ENCODE data around the gene RASL11B. TPM values are rescaled to one million over a fixed set of nuclear protein-coding genes. Genes with fewer than 3 reads are reported as not detected.

Gene RASL11B
- total and polyA plus RNA-seq, 2 experiments from 2014 or later = 7.6 to 8.9 TPM

- H3K4me1 ChIP-seq (ENCODE audit: insufficient read depth) = peaks cover 6% of the 10 kb centered on the region
- H4K20me1 ChIP-seq (ENCODE audit: insufficient read depth, poor library complexity, severe bottlenecking) = no peaks in the 10 kb centered on the region
- no peaks in the 10 kb centered on the region for H3K36me3 ChIP-seq (replicated peaks; ENCODE audit: insufficient read depth, low read depth)
- H3K27ac ChIP-seq = peak overlapping the region; percentile 42
- H3K4me2 ChIP-seq = peak overlapping the region; percentile 91
- WGBS (ENCODE audit: low lambda C conversion rate, missing lambda C conversion rate) = 38% methylated on average over 26 of the region's 26 CpGs
- TF ChIP-seq EZH2 (IDR thresholded peaks at IDR 0.05; ENCODE audit: borderline replicate concordance) (no peak), CTCF (IDR thresholded peaks at IDR 0.05; ENCODE audit: poor library complexity) (no peak), EZH2phosphoT487 (IDR thresholded peaks at IDR 0.05; ENCODE audit: low read depth, severe bottlenecking, unreplicated experiment) (no peak)
- no peaks in the 10 kb centered on the region for H3K27me3 ChIP-seq
- peak overlapping the region; percentile 72 for H2AFZ ChIP-seq
- H3K9me2 ChIP-seq (replicated peaks; ENCODE audit: insufficient read depth) = no peaks in the 10 kb centered on the region
- no peak for DNase-seq (ENCODE audit: low spot score)
- peaks cover 11% of the 10 kb centered on the region for H3K79me2 ChIP-seq
- H3K4me3 ChIP-seq = peak overlapping the region; percentile 64
- H3K9me3 ChIP-seq (ENCODE audit: low read depth) = no peaks in the 10 kb centered on the region
Observed at GRCh38 chr4:52861171-52861823, 820 bp upstream of the RASL11B start.

GRCh38 chr4:52862639-52863161 lies 583 bp downstream of the RASL11B start:
- peak overlapping the region; percentile 41 for H3K27ac ChIP-seq
- WGBS (ENCODE audit: low lambda C conversion rate, missing lambda C conversion rate) = 4% methylated on average over 22 of the region's 23 CpGs

GRCh38 chr4:52863324-52863723 lies 1.2 kb downstream of the RASL11B start:
- Histone ChIP-seq H3K4me3 (peak overlapping the region; percentile 64), H3K27ac (peak overlapping the region; percentile 41), H3K36me3 (replicated peaks; ENCODE audit: insufficient read depth, low read depth) (no peaks in the 10 kb centered on the region), H3K9me3 (ENCODE audit: low read depth) (no peaks in the 10 kb centered on the region), H3K4me1 (ENCODE audit: insufficient read depth) (peaks cover 11% of the 10 kb centered on the region), H4K20me1 (ENCODE audit: insufficient read depth, poor library complexity, severe bottlenecking) (no peaks in the 10 kb centered on the region), H3K79me2 (peaks cover 11% of the 10 kb centered on the region), H2AFZ (no peak overlapping the region), H3K27me3 (no peaks in the 10 kb centered on the region), H3K9me2 (replicated peaks; ENCODE audit: insufficient read depth) (no peaks in the 10 kb centered on the region), H3K4me2 (peak overlapping the region; percentile 91)
- no peak for TF ChIP-seq EZH2 (IDR thresholded peaks at IDR 0.05; ENCODE audit: borderline replicate concordance)
- TF ChIP-seq CTCF (IDR thresholded peaks at IDR 0.05; ENCODE audit: poor library complexity) = no peak
- TF ChIP-seq EZH2phosphoT487 (IDR thresholded peaks at IDR 0.05; ENCODE audit: low read depth, severe bottlenecking, unreplicated experiment) = no peak
- WGBS (ENCODE audit: low lambda C conversion rate, missing lambda C conversion rate) = 31% methylated on average over 5 of the region's 6 CpGs
- no peak for DNase-seq (ENCODE audit: low spot score)

More at GRCh38 chr4:52862639-52863161, 583 bp downstream of the RASL11B start:
- H3K4me2 ChIP-seq = peak overlapping the region; percentile 91
- no peaks in the 10 kb centered on the region for H4K20me1 ChIP-seq (ENCODE audit: insufficient read depth, poor library complexity, severe bottlenecking)
- H3K27me3 ChIP-seq = no peaks in the 10 kb centered on the region
- TF ChIP-seq CTCF (IDR thresholded peaks at IDR 0.05; ENCODE audit: poor library complexity) (no peak), EZH2 (IDR thresholded peaks at IDR 0.05; ENCODE audit: borderline replicate concordance) (no peak)
- H3K4me1 ChIP-seq (ENCODE audit: insufficient read depth) = peaks cover 6% of the 10 kb centered on the region
- H3K36me3 ChIP-seq (replicated peaks; ENCODE audit: insufficient read depth, low read depth) = no peaks in the 10 kb centered on the region
- no peak for DNase-seq (ENCODE audit: low spot score)
- H3K79me2 ChIP-seq = peaks cover 11% of the 10 kb centered on the region
- H2AFZ ChIP-seq = peak overlapping the region; percentile 72
- H3K9me3 ChIP-seq (ENCODE audit: low read depth) = no peaks in the 10 kb centered on the region
- peak overlapping the region; percentile 64 for H3K4me3 ChIP-seq
- no peaks in the 10 kb centered on the region for H3K9me2 ChIP-seq (replicated peaks; ENCODE audit: insufficient read depth)

Measured in hepatocyte (in vitro differentiated cells).